HepG2 (cell line): Measurements from ENCODE around the gene HDGFL2. TPM values are rescaled to one million over a fixed set of nuclear protein-coding genes. Genes with fewer than 3 reads are reported as not detected.

Experiments
- ATAC-seq: fragments of 200-7000 bp; cut with Tn5 transposase; 3 replicates; pipeline ENCODE4 v1.9.1; 2020; ENCODE audit warnings: mild to moderate bottlenecking, moderate library complexity
- BruUV-seq: library from RNA; stranded (reverse); fragments of 400-500 nt; replicated peaks from 2 replicates; lab custom pipeline; 2021; lab: Mats Ljungman, UMichigan
- CTCF ChIA-PET: fragments of 300-600 bp; formaldehyde crosslinking; extraction: SDS; loops from one replicate; lab custom pipeline; 2021; ENCODE audit warnings: low total read pairs, inconsistent platforms, low intra/inter-chr PET ratio; lab: Yijun Ruan, JAX
- POLR2A ChIA-PET: fragments of 350-600 bp; sonication (Branson Sonifier 250); formaldehyde crosslinking; loops from one replicate; lab custom pipeline; 2020; ENCODE audit warnings: antibody characterized with exemption, inconsistent platforms; lab: Yijun Ruan, JAX
- DNase-seq: peaks from one replicate; pipeline ENCODE4 v3.0.0-alpha.2; 2015; ENCODE audit warnings: low spot score
- FAIRE-seq: peaks from 3 replicates; lab custom pipeline; 2011; peaks lifted over from hg19 to GRCh38; lab: Jason Lieb, UNC
- H2AFZ ChIP-seq: one replicate; pipeline ENCODE4 v1.6.1; 2011; ENCODE audit warnings: low read length, inconsistent platforms
- H3K27ac ChIP-seq: fragments of 300-600 bp; 3 replicates; pipeline ENCODE4 v1.8.0; 2011; ENCODE audit warnings: mixed run types, mild to moderate bottlenecking, mixed read lengths, low read length, inconsistent platforms; ENCODE audit not compliant: insufficient read depth; ENCODE audit errors: extremely low read length
- H3K27me3 ChIP-seq, 2 experiments: fragments of 200-600 bp in 1 of 2; 2 replicates in 1 of 2; 3 replicates in 1 of 2; pipeline versions ENCODE4 v1.6.0 to v1.8.0; 2011; ENCODE audit warnings: low read length in 2 of 2, mild to moderate bottlenecking in 2 of 2, moderate library complexity in 2 of 2, inconsistent platforms in 1 of 2; ENCODE audit not compliant: insufficient read depth in 2 of 2, control insufficient read depth in 1 of 2
- H3K36me3 ChIP-seq, 2 experiments: fragments of 200-600 bp in 1 of 2; replicated peaks in 1 of 2; 2 replicates in 1 of 2; 3 replicates in 1 of 2; pipeline versions ENCODE4 v1.5.1 to v1.8.0; 2011; ENCODE audit warnings: low read length in 2 of 2, inconsistent platforms in 1 of 2; ENCODE audit not compliant: insufficient read depth in 2 of 2, control insufficient read depth in 1 of 2
- H3K4me1 ChIP-seq: 2 replicates; pipeline ENCODE4 v1.5.1; 2012; ENCODE audit warnings: low read length, inconsistent platforms; ENCODE audit not compliant: insufficient read depth
- H3K4me2 ChIP-seq: 2 replicates; pipeline ENCODE4 v1.6.0; 2011; ENCODE audit warnings: low read depth, low read length, inconsistent platforms
- H3K4me3 ChIP-seq, 3 experiments: fragments of 200-600 bp in 1 of 3; sonication (generic), shearing (Covaris generic) in 1 of 3; replicated peaks in 1 of 3; 2 replicates each; pipeline ENCODE4 v1.5.1; 2011 to 2016; ENCODE audit warnings: low read length in 3 of 3, inconsistent platforms in 2 of 3, low read depth in 2 of 3, mild to moderate bottlenecking in 2 of 3, control low read depth in 1 of 3, mixed read lengths in 1 of 3; ENCODE audit not compliant: insufficient read depth in 1 of 3
- H3K79me2 ChIP-seq: one replicate; pipeline ENCODE4 v1.6.1; 2011; ENCODE audit warnings: low read length, inconsistent platforms; ENCODE audit not compliant: insufficient read depth
- H3K9ac ChIP-seq: 2 replicates; pipeline ENCODE4 v1.6.0; 2011; ENCODE audit warnings: mild to moderate bottlenecking, low read depth, low read length, inconsistent platforms; ENCODE audit not compliant: insufficient read depth
- H3K9me3 ChIP-seq: 2 replicates; pipeline ENCODE4 v1.5.1; 2012; ENCODE audit warnings: mild to moderate bottlenecking, low read length
- H4K20me1 ChIP-seq: 2 replicates; pipeline ENCODE4 v1.6.0; 2011; ENCODE audit warnings: inconsistent platforms, mild to moderate bottlenecking, low read length, moderate library complexity; ENCODE audit not compliant: insufficient read depth
- EP300 ChIP-seq, 3 experiments: sonication (generic) in 1 of 3; formaldehyde crosslinking in 1 of 3; IDR thresholded peaks; 2 replicates each; pipeline versions ENCODE4 v1.5.1 to v1.6.1; 2011 to 2020; ENCODE audit warnings: low read depth in 2 of 3, low read length in 2 of 3, borderline replicate concordance in 1 of 3, improper control_type of control experiment in 1 of 3, mild to moderate bottlenecking in 1 of 3, missing genetic modification reagents in 1 of 3, moderate library complexity in 1 of 3
- MYNN ChIP-seq: sonication (generic); formaldehyde crosslinking; IDR thresholded peaks from 2 replicates; pipeline ENCODE4 v1.4.0; 2020; ENCODE audit warnings: mild to moderate bottlenecking, low read depth, missing genetic modification reagents
- PCBP2 ChIP-seq: fragments of 200-400 bp; formaldehyde crosslinking; optimal IDR thresholded peaks from 2 replicates; pipeline ENCODE3; 2018; ENCODE audit warnings: low read length, low read depth; ENCODE audit not compliant: poor library complexity, severe bottlenecking
- ZBTB42 ChIP-seq: sonication (generic); formaldehyde crosslinking; IDR thresholded peaks from 2 replicates; pipeline ENCODE4 v1.5.0; 2020; ENCODE audit warnings: mild to moderate bottlenecking, missing genetic modification reagents
- ZFYVE20 ChIP-seq: sonication (generic); formaldehyde crosslinking; IDR thresholded peaks from 2 replicates; pipeline ENCODE4 v1.8.0; 2023; ENCODE audit warnings: low read depth, mild to moderate bottlenecking, moderate library complexity, missing genetic modification reagents, borderline replicate concordance
- ZNF337 ChIP-seq: sonication (generic); formaldehyde crosslinking; IDR thresholded peaks from 2 replicates; pipeline ENCODE4 v1.5.1; 2020; ENCODE audit warnings: missing genetic modification reagents, low read depth, mild to moderate bottlenecking, borderline replicate concordance
- ZNF460 ChIP-seq: sonication (generic); formaldehyde crosslinking; IDR thresholded peaks from 2 replicates; pipeline ENCODE4 v1.5.1; 2020; ENCODE audit warnings: missing genetic modification reagents, mild to moderate bottlenecking, borderline replicate concordance
- ZNF549 ChIP-seq: sonication (generic); formaldehyde crosslinking; IDR thresholded peaks from 2 replicates; pipeline ENCODE4 v1.5.0; 2020; ENCODE audit warnings: missing genetic modification reagents
- ZNF569 ChIP-seq: sonication (generic); formaldehyde crosslinking; IDR thresholded peaks from 2 replicates; pipeline ENCODE4 v1.5.0; 2020; ENCODE audit warnings: mild to moderate bottlenecking, missing genetic modification reagents, moderate library complexity, borderline replicate concordance
- ZNF737 ChIP-seq: sonication (generic); formaldehyde crosslinking; IDR thresholded peaks from 2 replicates; pipeline ENCODE4 v1.5.0; 2020; ENCODE audit warnings: missing genetic modification reagents, mild to moderate bottlenecking, borderline replicate concordance
- ZNF761 ChIP-seq: sonication (generic); formaldehyde crosslinking; conservative IDR thresholded peaks from 2 replicates; pipeline ENCODE4 v1.4.0; 2020; ENCODE audit warnings: mild to moderate bottlenecking, missing genetic modification reagents
- WGBS: methylation state at CpG from one replicate; pipeline ENCODE4 v1.1.6; 2017; ENCODE audit warnings: low lambda C conversion rate; 5-methylcytosine and 5-hydroxymethylcytosine counted together
- in situ Hi-C: cut with HindIII; loops from 2 replicates; pipeline ENCODE4 v1.10.0; 2017; ENCODE audit warnings: low pct_unique_long_range_greater_than_20kb; ENCODE audit not compliant: extremely low pct_ligation_motif_present
- intact Hi-C: fragments of 100-400 bp; cut with micrococcal nuclease; formaldehyde crosslinking; loops from one replicate; pipeline ENCODE4 v1.10.0; 2022; ENCODE audit not compliant: unreplicated experiment
- polyA plus RNA-seq, 8 experiments: library from polyadenylated mRNA; depleted of rRNA in 3 of 8; stranded (reverse) in 7 of 8; unstranded in 1 of 8; fragments of >200 nt; fragmentation: Illumina TruSeq in 4 of 8; extraction: Trizol in 4 of 8; gene quantifications; 2 replicates each; pipeline versions ENCODE4 v1.2.1 to v1.2.3, GENCODE V29; 2011 to 2016; ENCODE audit warnings: low read depth in 4 of 8, missing spikeins in 1 of 8, mixed read lengths in 1 of 8; ENCODE audit not compliant: insufficient read depth in 1 of 8
- total RNA-seq, 5 experiments: library from RNA; depleted of rRNA; stranded (reverse); fragments of >200 nt; fragmentation: Illumina TruSeq; extraction: Trizol; gene quantifications; 2 replicates each; pipeline ENCODE4 v1.2.3, GENCODE V29; 2016; ENCODE audit warnings: low read depth in 1 of 5

HDGFL2 gene
- total and polyA plus RNA-seq, 2 of the 13 experiments (the other 11 are each of a cell fraction or from before 2014, with no cell fraction given), result 20.0 to 51.1 TPM

- H3K9ac ChIP-seq, result no peak overlapping the region
- H3K4me1 ChIP-seq, result no peaks in the 10 kb centered on the region
- H3K27ac ChIP-seq, result no peak overlapping the region
- TF ChIP-seq EP300 (IDR thresholded peaks at IDR 0.05; ENCODE audit: low read depth in 2 of 2, low read length in 2 of 2) (no peak), EP300 (CRISPR knock-in tag; IDR thresholded peaks at IDR 0.05; ENCODE audit: borderline replicate concordance) (no peak), ZNF569 (CRISPR knock-in tag) (no peak), PCBP2 (no peak), ZNF549 (no peak), MYNN (CRISPR knock-in tag) (no peak), ZNF460 (CRISPR knock-in tag) (no peak), ZBTB42 (CRISPR knock-in tag) (no peak), ZFYVE20 (no peak), ZNF737 (CRISPR knock-in tag) (no peak), ZNF337 (CRISPR knock-in tag) (no peak), ZNF761 (CRISPR knock-in tag) (no peak)
- H3K4me2 ChIP-seq, result no peak overlapping the region
- in situ Hi-C loops (no loop called here), intact Hi-C loops (no loop called here)
- H4K20me1 ChIP-seq, result no peaks in the 10 kb centered on the region
- no peaks in the 10 kb centered on the region for H3K79me2 ChIP-seq
- no peak for DNase-seq
- peaks cover 4 to 21% of the 10 kb centered on the region in 2 experiments; a peak in 4 of 5 replicates for H3K36me3 ChIP-seq
- ATAC-seq, result no peak
- H3K9me3 ChIP-seq, result no peaks in the 10 kb centered on the region
- 98% methylated on average over 19 of the region's 19 CpGs for WGBS
- H3K27me3 ChIP-seq, result no peaks in the 10 kb centered on the region
- FAIRE-seq, result no peak
- no peak overlapping the region for H3K4me3 ChIP-seq
- CTCF ChIA-PET, result no interaction called here
- no peak overlapping the region for H2AFZ ChIP-seq
- POLR2A ChIA-PET, result no interaction called here
- BruUV-seq, result no TSS peak
Measured at GRCh38 chr19:4483385-4483784, 11.3 kb downstream of the HDGFL2 start.
